Activated B cell treated with CpG ODN at 0.5 μM for 24 hours (primary cell): ENCODE data around the gene ZNF280B. TPM values are rescaled to one million over a fixed set of nuclear protein-coding genes. Genes with fewer than 3 reads are reported as not detected.
"Not testable (repeated sequence)": the region's sequence is repeated elsewhere in the genome, so short reads cannot be mapped to it uniquely, and the experiment has no call there.

ENCODE experiments used
- ATAC-seq: fragments of 200-7000 bp; cut with Tn5 transposase; one replicate; pipeline ENCODE4 v1.10.0; 2021; ENCODE audit warnings: low read depth, mild to moderate bottlenecking, moderate library complexity
- CTCF ChIA-PET: fragments of 350-600 bp; sonication (Branson Sonifier 250); formaldehyde crosslinking; loops from one replicate; lab custom pipeline; 2021; ENCODE audit warnings: antibody characterized with exemption; lab: Charles Lee
- POLR2A ChIA-PET: fragments of 350-600 bp; sonication (Branson Sonifier 250); formaldehyde crosslinking; loops from one replicate; lab custom pipeline; 2021; ENCODE audit warnings: antibody characterized with exemption; lab: Charles Lee
- DNase-seq: peaks from one replicate; pipeline ENCODE4 v3.0.0; 2022
- H3K27ac Mint-ChIP-seq: one replicate; pipeline ENCODE4 v1.8.0; 2020; ENCODE audit warnings: mixed read lengths
- H3K27me3 Mint-ChIP-seq: one replicate; pipeline ENCODE4 v1.8.0; 2021; ENCODE audit warnings: mixed read lengths
- H3K36me3 Mint-ChIP-seq: one replicate; pipeline ENCODE4 v1.8.0; 2021; ENCODE audit warnings: low read depth, mixed read lengths
- H3K4me1 Mint-ChIP-seq: one replicate; pipeline ENCODE4 v1.8.0; 2021; ENCODE audit warnings: mixed read lengths
- H3K4me3 Mint-ChIP-seq: one replicate; pipeline ENCODE4 v1.8.0; 2020; ENCODE audit warnings: mild to moderate bottlenecking, mixed read lengths
- H3K9me3 Mint-ChIP-seq: one replicate; pipeline ENCODE4 v1.8.0; 2020; ENCODE audit warnings: mixed read lengths
- intact Hi-C: fragments of 100-400 bp; cut with micrococcal nuclease; formaldehyde crosslinking; loops from one replicate; pipeline ENCODE4 v1.15.1; 2024
- total RNA-seq: library from RNA; stranded (reverse); gene quantifications from 2 replicates; pipeline ENCODE4 v1.2.3, GENCODE V29; 2022
- TF ChIP-seq, protein P1 (sequence below): fragments of 200-600 bp; IDR thresholded peaks from one replicate; pipeline ENCODE4 v1.8.0; 2022; ENCODE audit warnings: antibody characterized with exemption, mild to moderate bottlenecking

The ZNF280B gene
- total RNA-seq, 1 donor from 2014 or later = 2.5 TPM

DNA sequence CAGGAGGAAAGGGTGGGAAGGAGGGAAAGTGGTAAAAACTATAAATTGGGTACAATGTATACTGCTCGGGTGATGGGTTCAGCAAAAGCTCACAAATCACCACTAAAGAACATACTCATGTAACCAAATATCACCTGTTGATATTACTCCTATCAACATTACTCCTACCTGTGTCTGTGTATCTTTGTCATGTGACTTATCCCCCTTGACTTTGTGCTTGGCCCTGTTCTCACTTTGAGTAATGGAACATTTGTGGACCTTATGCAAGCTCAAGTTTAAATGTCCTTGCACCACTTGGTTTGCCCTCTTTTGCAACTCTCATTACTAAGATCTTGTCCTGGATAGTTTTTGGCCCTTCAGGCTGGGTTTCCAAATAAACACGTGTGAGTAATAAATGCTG lies 39.0 kb downstream of the ZNF280B start:
- intact Hi-C loops = loop anchor here (10.0 kb wide), 1 partner anchor 215 kb away; no protein-coding TSS in a partner anchor
- ChIA-PET POLR2A (no interaction called here), CTCF (no interaction called here)
- ATAC-seq (no peak), DNase-seq (no peak)
- H3K36me3 Mint-ChIP-seq = peaks cover 3% of the 10 kb centered on the region
- no peaks in the 10 kb centered on the region for H3K27me3 Mint-ChIP-seq
- no peak overlapping the region for H3K27ac Mint-ChIP-seq
- no peaks in the 10 kb centered on the region for H3K4me1 Mint-ChIP-seq
- no peak overlapping the region for H3K4me3 Mint-ChIP-seq
- TF ChIP-seq, protein P1, sequence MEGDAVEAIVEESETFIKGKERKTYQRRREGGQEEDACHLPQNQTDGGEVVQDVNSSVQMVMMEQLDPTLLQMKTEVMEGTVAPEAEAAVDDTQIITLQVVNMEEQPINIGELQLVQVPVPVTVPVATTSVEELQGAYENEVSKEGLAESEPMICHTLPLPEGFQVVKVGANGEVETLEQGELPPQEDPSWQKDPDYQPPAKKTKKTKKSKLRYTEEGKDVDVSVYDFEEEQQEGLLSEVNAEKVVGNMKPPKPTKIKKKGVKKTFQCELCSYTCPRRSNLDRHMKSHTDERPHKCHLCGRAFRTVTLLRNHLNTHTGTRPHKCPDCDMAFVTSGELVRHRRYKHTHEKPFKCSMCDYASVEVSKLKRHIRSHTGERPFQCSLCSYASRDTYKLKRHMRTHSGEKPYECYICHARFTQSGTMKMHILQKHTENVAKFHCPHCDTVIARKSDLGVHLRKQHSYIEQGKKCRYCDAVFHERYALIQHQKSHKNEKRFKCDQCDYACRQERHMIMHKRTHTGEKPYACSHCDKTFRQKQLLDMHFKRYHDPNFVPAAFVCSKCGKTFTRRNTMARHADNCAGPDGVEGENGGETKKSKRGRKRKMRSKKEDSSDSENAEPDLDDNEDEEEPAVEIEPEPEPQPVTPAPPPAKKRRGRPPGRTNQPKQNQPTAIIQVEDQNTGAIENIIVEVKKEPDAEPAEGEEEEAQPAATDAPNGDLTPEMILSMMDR = no peak
- peaks cover 13% of the 10 kb centered on the region for H3K9me3 Mint-ChIP-seq

DNA sequence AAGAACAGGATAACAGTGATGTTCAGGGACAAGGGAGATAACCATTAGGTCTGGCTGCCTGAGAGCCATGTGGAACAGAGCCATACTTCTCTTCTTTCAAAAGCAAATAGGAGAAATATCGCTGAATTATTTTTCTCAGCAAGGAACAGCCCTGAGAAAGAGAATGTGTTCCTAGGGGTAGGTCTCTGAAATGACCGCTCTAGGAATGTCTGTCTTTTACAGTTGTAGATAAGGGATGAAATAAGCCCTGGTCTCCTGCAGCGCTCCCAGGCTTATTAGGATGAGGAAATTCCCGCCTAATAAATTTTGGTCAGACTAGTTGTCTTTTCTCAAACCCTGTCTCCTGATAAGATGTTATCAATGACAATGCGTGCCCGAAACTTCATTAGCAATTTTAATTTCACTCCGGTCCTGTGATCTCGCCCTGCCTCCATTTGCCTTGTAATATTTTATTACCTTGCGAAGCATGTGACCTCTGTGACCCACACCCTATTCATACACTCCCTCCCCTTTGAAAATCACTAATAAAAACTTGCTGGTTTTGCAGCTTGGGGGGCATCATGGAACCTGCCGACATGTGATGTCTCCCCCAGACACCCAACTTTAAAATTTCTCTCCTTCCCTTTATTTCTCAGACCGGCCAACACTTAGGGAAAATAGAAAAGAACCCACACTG lies 39.6 kb downstream of the ZNF280B start:
- peaks cover 13% of the 10 kb centered on the region for H3K9me3 Mint-ChIP-seq
- H3K27ac Mint-ChIP-seq, CTCF ChIA-PET, DNase-seq, H3K4me1 Mint-ChIP-seq, H3K27me3 Mint-ChIP-seq, H3K36me3 Mint-ChIP-seq, H3K4me3 Mint-ChIP-seq, POLR2A ChIA-PET, ATAC-seq: not testable (repeated sequence)
- intact Hi-C loops = loop anchor here (10.0 kb wide), 1 partner anchor 216 kb away; no protein-coding TSS in a partner anchor

DNA sequence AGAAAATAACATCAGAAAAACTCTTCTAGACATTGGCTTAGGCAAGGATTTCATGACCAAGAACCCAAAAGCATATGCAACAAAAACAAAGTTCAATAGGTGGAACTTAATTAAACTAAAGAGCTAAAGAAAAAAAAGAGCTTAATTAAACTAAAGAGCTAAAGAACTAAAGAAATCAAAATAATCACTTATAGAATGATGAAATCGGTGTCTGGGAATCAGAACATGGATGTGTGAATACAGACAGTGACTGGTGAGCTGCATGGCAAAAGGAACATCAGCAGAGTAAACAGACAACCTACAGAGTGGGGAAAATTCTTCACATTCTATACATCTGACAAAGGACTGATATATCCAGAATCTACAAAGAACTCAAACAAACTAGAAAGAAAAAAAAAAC lies 41.4 kb downstream of the ZNF280B start:
- DNase-seq = no peak
- TF ChIP-seq, protein P1 = no peak
- H3K4me3 Mint-ChIP-seq = no peak overlapping the region
- intact Hi-C loops = loop anchor here (10.0 kb wide), 1 partner anchor 218 kb away; no protein-coding TSS in a partner anchor
- ChIA-PET CTCF (no interaction called here), POLR2A (no interaction called here)
- H3K27me3 Mint-ChIP-seq = peaks cover 4% of the 10 kb centered on the region
- no peak for ATAC-seq
- peaks cover 16% of the 10 kb centered on the region for H3K4me1 Mint-ChIP-seq
- H3K36me3 Mint-ChIP-seq = peaks cover 3% of the 10 kb centered on the region
- no peak overlapping the region for H3K27ac Mint-ChIP-seq
- peaks cover 13% of the 10 kb centered on the region for H3K9me3 Mint-ChIP-seq

DNA sequence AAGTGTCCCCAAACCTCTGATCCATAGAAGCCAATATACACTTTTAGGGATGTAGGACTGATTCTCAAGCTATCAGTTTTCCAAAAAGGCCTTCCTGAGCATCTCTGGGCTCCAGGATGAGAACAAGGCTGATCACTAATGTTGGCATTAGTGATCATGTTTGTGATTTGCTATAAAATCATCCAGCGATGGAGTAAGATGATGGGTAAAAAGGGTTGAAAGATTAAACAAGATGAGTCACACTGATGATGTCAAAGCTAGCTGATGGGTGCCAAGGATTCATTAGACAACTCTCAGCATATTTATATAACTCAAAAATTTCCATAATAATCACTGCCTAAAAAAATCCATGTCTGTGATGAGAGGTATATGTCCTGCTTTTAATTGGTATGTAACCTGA lies 42.8 kb downstream of the ZNF280B start:
- ChIA-PET CTCF (interaction anchor here (0.8 to 1.6 kb wide), 4 partner anchors 16 to 280 kb away, joined by 3 read pairs; no protein-coding TSS in a partner anchor), POLR2A (no interaction called here)
- no peak for DNase-seq
- intact Hi-C loops = loop anchor here (2.0 to 10.0 kb wide), 2 partner anchors 219 to 491 kb away; no protein-coding TSS in a partner anchor
- peaks cover 16% of the 10 kb centered on the region for H3K4me1 Mint-ChIP-seq
- H3K36me3 Mint-ChIP-seq = peaks cover 3% of the 10 kb centered on the region
- H3K27ac Mint-ChIP-seq = no peak overlapping the region
- peaks cover 4% of the 10 kb centered on the region for H3K27me3 Mint-ChIP-seq
- H3K9me3 Mint-ChIP-seq = peaks cover 13% of the 10 kb centered on the region
- no peak for ATAC-seq
- H3K4me3 Mint-ChIP-seq = no peak overlapping the region
- TF ChIP-seq, protein P1 = no peak

DNA sequence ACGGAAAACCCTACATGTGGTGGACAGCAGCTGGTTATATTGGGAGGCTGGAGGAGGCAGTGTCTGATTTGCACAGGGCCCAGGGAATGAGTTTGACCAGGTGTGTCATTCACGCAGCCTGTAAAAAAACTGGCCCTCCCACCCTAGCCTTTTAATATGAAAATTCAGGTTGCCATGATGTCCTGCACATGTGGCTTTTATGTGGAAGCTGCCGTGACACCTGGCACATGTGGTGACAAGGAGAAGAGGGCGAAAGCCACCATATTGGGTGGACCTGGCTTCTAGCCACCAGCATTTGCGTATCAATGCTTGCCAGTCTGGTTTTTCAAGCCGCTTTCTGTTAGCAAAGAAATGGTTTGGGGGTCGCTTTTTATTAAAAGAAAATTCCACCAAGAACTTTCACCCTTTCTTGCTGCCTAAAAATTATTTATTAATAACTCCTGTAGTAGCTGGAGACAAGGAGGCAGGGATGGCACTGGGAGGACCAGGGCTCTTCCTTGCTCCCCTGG lies 43.4 kb downstream of the ZNF280B start:
- Mint-ChIP-seq H3K36me3 (peaks cover 3% of the 10 kb centered on the region), H3K27me3 (peaks cover 4% of the 10 kb centered on the region), H3K4me1 (peaks cover 19% of the 10 kb centered on the region), H3K4me3 (no peak overlapping the region), H3K9me3 (peaks cover 13% of the 10 kb centered on the region), H3K27ac (no peak overlapping the region)
- ChIA-PET POLR2A (no interaction called here), CTCF (interaction anchor here (0.6 to 1.6 kb wide), 5 partner anchors 122 to 490 kb away, joined by 3 to 11 read pairs (median 3); no protein-coding TSS in a partner anchor)
- TF ChIP-seq, protein P1 = no peak
- no peak for ATAC-seq
- no peak for DNase-seq
- intact Hi-C loops = loop anchor here (2.0 to 10.0 kb wide), 2 partner anchors 220 to 492 kb away; no protein-coding TSS in a partner anchor
